BLaER1 (cell line): ENCODE results near the gene NDUFB10.
"Not testable (repeated sequence)": the region's sequence is repeated elsewhere in the genome, so short reads cannot be mapped to it uniquely, and the experiment has no call there.

Source experiments
- H3K27ac ChIP-seq: shearing (Covaris generic); formaldehyde crosslinking; 2 replicates; pipeline ENCODE4 v1.8.1; 2022
- H3K27me3 ChIP-seq: shearing (Covaris generic); formaldehyde crosslinking; 2 replicates; pipeline ENCODE4 v1.8.1; 2022
- H3K36me3 ChIP-seq: shearing (Covaris generic); formaldehyde crosslinking; 2 replicates; pipeline ENCODE4 v1.8.1; 2022
- H3K4me1 ChIP-seq: shearing (Covaris generic); formaldehyde crosslinking; 2 replicates; pipeline ENCODE4 v1.8.1; 2022
- H3K4me2 ChIP-seq: shearing (Covaris generic); formaldehyde crosslinking; 2 replicates; pipeline ENCODE4 v1.8.1; 2022
- H3K4me3 ChIP-seq: shearing (Covaris generic); formaldehyde crosslinking; 2 replicates; pipeline ENCODE4 v1.8.1; 2022
- H3K9ac ChIP-seq: shearing (Covaris generic); formaldehyde crosslinking; 2 replicates; pipeline ENCODE4 v1.8.1; 2022
- H3K9me3 ChIP-seq: shearing (Covaris generic); formaldehyde crosslinking; 2 replicates; pipeline ENCODE4 v1.8.1; 2022
- H4K20me1 ChIP-seq: shearing (Covaris generic); formaldehyde crosslinking; 2 replicates; pipeline ENCODE4 v1.8.1; 2022
- Cebpa-rat ChIP-seq: shearing (Covaris generic); IDR thresholded peaks from 2 replicates; pipeline ENCODE4 v1.8.1; 2022

The NDUFB10 gene

DNA sequence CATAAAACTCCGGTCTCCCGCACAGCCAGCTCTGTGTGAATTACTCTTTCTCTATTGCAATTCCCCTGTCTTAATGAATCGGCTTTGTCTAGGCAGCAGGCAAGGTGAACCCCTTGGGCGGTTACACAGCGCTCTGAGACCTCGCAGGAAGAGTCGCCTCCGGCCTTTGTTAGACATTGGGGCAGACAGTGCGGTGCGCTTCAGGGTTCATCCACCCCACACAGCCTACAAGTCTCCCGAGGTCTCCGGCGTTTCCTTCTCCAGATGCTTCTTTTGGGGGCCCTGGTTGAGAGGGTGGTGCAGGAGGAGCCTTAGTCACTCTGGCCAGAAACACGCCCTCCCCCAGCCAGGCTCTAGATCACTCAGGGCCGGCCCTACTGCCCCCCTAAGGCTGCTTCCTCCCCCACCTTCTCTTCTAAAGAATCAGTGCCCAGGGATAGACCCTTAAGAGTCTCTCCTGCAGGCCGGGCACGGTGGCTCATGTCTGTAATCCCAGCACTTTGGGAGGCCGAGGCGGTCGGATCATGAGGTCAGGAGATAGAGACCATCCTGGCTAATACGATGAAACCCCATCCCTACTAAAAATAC is 14.6 kb upstream of the NDUFB10 start:
- H3K9me3 ChIP-seq, result no peaks in the 10 kb centered on the region
- no peak for TF ChIP-seq Cebpa-rat

DNA sequence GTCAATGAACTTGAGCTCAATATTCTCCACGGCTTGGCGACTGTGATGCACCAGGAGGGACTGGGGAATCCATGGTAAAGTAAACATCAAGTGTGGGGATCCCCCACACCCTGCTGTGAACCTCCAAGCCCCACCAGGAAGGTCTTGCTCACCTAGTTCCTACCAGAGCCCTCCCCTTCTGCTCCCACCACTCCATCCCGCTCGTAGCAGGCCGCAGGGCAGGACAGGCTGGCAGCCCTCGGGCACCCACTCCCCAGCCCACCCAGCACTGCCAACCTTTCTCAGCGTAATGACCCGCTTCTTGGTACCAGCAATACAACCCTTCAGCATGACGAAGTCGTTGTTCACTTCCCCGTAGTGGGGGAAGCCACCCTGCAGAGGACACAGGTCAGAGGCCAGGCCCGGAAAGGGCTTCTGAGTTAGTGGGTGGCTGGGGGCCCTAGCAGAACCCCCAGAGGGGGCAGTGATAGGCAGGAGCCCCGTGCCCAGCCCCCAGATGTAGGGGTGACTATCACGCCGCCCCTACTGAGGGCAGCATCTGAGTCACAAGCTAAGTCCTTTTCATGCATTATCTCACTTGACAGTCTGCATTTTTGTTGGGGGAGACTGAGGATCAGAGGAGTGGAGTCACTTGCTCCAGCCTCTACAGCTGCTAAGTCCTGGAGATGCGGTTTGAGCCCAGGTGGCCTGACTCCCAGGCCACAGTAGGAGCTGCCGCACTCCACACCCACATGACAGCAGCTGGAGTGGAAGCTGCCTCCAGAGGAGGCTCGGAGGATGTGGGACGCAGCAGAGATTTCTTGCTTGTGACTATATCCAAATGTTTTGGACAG is 13.6 kb upstream of the NDUFB10 start:
- Histone ChIP-seq H3K27ac (no peak overlapping the region), H3K9ac (no peak overlapping the region), H3K4me3 (no peak overlapping the region), H3K9me3 (no peaks in the 10 kb centered on the region), H4K20me1 (peaks cover 19% of the 10 kb centered on the region), H3K36me3 (no peaks in the 10 kb centered on the region), H3K4me2 (no peak overlapping the region), H3K27me3 (peaks cover 10% of the 10 kb centered on the region; the same call in 1 of the 2 replicates), H3K4me1 (peaks cover 27% of the 10 kb centered on the region)
- no peak for TF ChIP-seq Cebpa-rat

More for the DNA sequence above, 14.6 kb upstream of the NDUFB10 start:
- H3K27ac ChIP-seq, result no peak overlapping the region
- H3K4me3 ChIP-seq, result no peak overlapping the region
- no peak overlapping the region for H3K4me2 ChIP-seq
- peaks cover 10% of the 10 kb centered on the region; the same call in 1 of the 2 replicates for H3K27me3 ChIP-seq
- H3K4me1 ChIP-seq, result peaks cover 37% of the 10 kb centered on the region
- no peak overlapping the region for H3K9ac ChIP-seq
- H3K36me3 ChIP-seq, result no peaks in the 10 kb centered on the region
- H4K20me1 ChIP-seq, result peaks cover 30% of the 10 kb centered on the region

DNA sequence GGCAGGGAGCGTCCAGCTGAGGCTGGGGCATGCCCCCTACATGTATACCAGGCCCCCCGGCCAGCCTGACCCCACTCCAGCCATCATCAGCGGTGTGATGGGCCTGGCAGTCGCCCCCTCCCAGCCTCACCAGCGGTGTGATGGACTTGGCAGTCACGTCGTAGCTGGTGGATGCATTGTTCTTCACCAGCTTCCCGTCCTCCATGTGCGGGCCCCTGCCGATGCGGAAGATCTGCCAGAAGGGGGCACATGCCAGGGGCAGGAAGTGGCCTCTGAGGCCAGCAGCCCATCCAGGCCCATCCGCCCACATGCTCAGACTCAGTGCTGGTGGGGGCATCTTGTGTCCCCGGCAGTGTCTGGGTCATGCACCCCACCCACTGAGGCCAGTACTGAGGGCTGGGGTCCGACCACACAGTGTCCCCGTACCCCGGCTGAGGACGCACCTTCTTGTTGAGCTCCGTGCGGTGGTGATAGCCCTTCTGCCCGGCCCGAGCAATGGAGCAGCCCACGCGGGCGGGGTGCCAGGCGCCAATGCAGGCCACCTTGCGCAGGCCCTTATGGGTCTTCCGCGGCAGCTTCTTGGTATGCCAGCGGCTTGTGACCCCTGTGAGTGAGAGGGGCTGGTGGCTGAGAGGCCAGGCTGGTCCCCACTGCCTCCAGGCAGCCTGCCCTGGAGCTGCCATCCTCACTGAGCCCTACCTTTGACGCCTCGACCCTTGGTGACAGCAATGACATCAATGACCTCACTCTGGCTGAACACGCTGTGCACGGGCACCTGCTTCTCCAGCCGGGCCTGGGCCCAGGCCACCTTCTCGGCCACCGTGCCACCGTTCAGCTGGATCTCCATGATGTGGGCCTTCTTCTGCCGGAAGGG is 12.6 kb upstream of the NDUFB10 start:
- no peaks in the 10 kb centered on the region for H3K9me3 ChIP-seq
- peaks cover 9% of the 10 kb centered on the region for H4K20me1 ChIP-seq
- H3K4me2 ChIP-seq, result no peak overlapping the region
- no peak overlapping the region for H3K27ac ChIP-seq
- TF ChIP-seq Cebpa-rat, result no peak
- no peaks in the 10 kb centered on the region for H3K36me3 ChIP-seq
- no peak overlapping the region for H3K9ac ChIP-seq
- H3K4me3 ChIP-seq, result no peak overlapping the region
- H3K4me1 ChIP-seq, result peaks cover 17% of the 10 kb centered on the region
- peaks cover 9% of the 10 kb centered on the region; the same call in 1 of the 2 replicates for H3K27me3 ChIP-seq

DNA sequence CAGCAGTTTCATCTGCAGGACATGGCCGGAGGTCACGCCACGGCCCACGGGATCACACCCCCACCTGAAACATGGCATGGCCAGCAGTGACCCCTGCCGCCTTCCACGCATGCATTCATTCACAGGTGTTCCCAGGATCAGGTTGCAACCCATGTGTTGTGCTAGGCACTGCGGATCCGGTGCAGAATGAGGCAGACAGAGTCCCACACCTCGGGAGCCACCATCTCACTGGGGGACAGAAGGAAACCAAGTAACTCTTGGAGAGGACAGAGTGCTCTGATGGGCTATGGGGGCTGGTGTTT is 12.0 kb upstream of the NDUFB10 start:
- H3K27me3 ChIP-seq, result peaks cover 3% of the 10 kb centered on the region; the same call in 1 of the 2 replicates
- H4K20me1 ChIP-seq, result peaks cover 4% of the 10 kb centered on the region
- no peak overlapping the region for H3K4me3 ChIP-seq
- H3K36me3 ChIP-seq, result no peaks in the 10 kb centered on the region
- no peaks in the 10 kb centered on the region for H3K9me3 ChIP-seq
- no peak overlapping the region for H3K4me2 ChIP-seq
- H3K27ac ChIP-seq, result no peak overlapping the region
- TF ChIP-seq Cebpa-rat, result no peak
- no peak overlapping the region for H3K9ac ChIP-seq
- H3K4me1 ChIP-seq, result peaks cover 11% of the 10 kb centered on the region

DNA sequence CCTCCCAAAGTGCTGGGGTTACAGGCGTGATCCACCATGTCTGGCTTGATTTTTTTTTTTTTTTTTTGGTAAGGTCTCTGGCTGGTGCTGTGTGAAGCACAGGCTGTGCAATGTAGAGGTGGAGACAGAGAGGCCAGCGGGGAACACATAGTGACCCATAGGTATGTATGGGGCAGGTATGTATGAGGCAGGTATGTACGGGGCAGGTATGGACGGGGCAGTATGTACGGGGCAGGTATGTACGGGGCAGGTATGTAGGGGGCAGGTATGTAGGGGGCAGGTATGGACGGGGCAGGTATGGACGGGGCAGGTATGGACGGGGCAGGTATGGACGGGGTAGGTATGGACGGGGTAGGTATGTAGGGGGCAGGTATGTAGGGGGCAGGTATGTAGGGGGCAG is 9.8 kb upstream of the NDUFB10 start:
- no peak overlapping the region for H3K9ac ChIP-seq
- no peaks in the 10 kb centered on the region for H3K9me3 ChIP-seq
- no peaks in the 10 kb centered on the region for H3K4me1 ChIP-seq
- H3K27me3 ChIP-seq, result no peaks in the 10 kb centered on the region
- no peak overlapping the region for H3K4me2 ChIP-seq
- no peaks in the 10 kb centered on the region for H3K36me3 ChIP-seq
- no peak for TF ChIP-seq Cebpa-rat
- no peak overlapping the region for H3K4me3 ChIP-seq
- no peaks in the 10 kb centered on the region for H4K20me1 ChIP-seq
- no peak overlapping the region for H3K27ac ChIP-seq

DNA sequence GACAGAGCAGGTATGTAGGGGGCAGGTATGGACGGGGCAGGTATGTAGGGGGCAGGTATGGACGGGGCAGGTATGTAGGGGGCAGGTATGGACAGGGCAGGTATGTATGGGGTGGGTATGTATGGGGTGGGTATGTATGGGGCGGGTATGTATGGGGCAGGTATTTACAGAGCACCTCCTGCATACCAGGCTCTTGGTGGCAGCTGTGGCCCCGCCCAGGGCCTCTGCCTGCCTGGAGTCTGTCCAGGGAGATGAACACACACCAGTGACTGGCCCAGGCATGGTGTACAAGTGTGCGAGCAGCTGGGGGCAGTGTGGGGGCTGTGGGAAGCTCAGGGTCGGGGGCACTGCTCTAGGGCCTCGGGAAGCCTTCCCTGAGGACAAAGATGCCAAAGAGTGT is 9.3 kb upstream of the NDUFB10 start:
- Histone ChIP-seq H4K20me1 (no peaks in the 10 kb centered on the region), H3K9me3 (no peaks in the 10 kb centered on the region), H3K27ac (no peak overlapping the region), H3K27me3 (no peaks in the 10 kb centered on the region), H3K4me3 (no peak overlapping the region), H3K4me1 (no peaks in the 10 kb centered on the region), H3K4me2 (no peak overlapping the region), H3K36me3 (no peaks in the 10 kb centered on the region), H3K9ac (no peak overlapping the region)
- TF ChIP-seq Cebpa-rat, result no peak

DNA sequence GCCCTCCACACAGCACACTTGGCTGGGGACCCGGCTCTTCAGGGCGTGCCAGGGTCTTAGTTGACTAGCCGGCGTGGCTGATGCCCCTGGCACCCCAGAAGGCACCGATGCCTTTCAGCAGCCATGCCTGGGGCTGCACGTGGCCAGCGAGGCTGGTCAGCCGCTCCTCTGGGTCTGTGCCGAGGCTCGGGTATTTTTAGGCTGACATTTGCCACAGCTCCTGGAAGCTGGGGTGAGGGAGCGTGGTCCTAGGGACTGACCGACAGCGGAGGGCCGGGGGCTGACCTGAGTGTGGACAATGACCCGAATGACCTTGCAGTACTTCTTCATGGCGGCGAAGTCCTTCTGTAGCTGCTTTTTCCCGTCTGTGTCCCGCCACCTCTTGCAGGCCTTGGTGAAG is 8.8 kb upstream of the NDUFB10 start:
- H3K27ac ChIP-seq, result no peak overlapping the region
- no peak overlapping the region for H3K9ac ChIP-seq
- H4K20me1 ChIP-seq, result no peaks in the 10 kb centered on the region
- H3K4me1 ChIP-seq, result no peaks in the 10 kb centered on the region
- no peaks in the 10 kb centered on the region for H3K9me3 ChIP-seq
- no peak for TF ChIP-seq Cebpa-rat
- H3K4me2 ChIP-seq, result no peak overlapping the region
- H3K27me3 ChIP-seq, result no peaks in the 10 kb centered on the region
- no peaks in the 10 kb centered on the region for H3K36me3 ChIP-seq
- no peak overlapping the region for H3K4me3 ChIP-seq

DNA sequence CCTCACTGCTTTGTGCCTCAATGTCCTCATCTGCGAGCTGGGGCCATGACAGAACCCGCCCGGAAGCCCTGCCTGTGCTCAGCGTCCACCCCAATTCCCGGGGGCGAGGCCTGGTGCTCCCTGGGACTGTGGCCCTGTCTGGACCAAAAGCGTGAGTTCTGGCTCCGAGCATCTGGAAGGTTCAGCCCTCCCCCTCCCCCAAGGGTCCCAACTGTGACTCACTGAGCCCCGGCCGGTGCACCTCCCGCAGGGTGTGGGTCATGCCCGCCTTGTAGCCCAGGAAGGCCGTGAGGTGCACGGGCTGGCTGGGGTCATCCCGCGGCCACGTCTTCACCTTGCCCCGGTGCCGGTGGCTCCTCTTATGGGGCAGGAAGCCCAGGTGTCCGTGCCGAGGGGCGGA is 5.6 kb upstream of the NDUFB10 start:
- Histone ChIP-seq H3K9ac (no peak overlapping the region), H3K36me3 (no peaks in the 10 kb centered on the region), H3K4me1 (no peaks in the 10 kb centered on the region), H3K27ac (no peak overlapping the region), H4K20me1 (no peaks in the 10 kb centered on the region), H3K27me3 (no peaks in the 10 kb centered on the region), H3K9me3 (no peaks in the 10 kb centered on the region), H3K4me2 (no peak overlapping the region), H3K4me3 (no peak overlapping the region)
- no peak for TF ChIP-seq Cebpa-rat

DNA sequence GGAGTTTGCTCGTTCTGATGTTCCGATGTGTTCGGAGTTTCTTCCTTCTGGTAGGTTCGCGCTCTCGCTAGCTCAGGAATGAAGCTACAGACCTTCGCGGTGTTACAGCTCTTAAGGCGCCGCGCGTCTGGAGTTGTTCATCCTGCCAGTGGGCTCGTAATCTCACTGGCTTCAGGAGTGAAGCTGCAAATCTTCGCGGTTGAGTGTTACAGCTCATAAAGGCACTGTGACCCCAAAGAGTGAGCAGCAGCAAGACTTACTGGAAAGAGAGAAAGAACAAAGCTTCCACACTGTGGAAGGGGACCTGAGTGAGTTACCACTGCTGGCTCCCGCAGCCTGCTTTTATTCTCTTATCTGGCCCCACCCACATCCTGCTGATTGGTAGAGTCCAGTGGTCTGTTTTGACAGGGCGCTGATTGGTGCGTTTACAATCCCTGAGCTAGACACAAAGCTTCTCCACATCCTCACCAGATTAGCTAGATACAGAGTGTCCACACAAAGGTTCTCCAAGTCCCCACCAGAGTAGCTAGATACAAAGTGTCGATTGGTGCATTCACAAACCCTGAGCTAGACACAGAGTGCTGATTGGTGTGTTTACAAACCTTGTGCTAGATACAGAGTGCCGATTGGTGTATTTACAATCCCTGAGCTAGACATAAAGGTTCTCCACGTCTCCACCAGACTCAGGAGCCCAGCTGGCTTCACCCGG is 1.8 kb upstream of the NDUFB10 start:
- H3K4me1 ChIP-seq, result peaks cover 24% of the 10 kb centered on the region
- H3K9me3 ChIP-seq, H3K4me3 ChIP-seq: not testable (repeated sequence)

DNA sequence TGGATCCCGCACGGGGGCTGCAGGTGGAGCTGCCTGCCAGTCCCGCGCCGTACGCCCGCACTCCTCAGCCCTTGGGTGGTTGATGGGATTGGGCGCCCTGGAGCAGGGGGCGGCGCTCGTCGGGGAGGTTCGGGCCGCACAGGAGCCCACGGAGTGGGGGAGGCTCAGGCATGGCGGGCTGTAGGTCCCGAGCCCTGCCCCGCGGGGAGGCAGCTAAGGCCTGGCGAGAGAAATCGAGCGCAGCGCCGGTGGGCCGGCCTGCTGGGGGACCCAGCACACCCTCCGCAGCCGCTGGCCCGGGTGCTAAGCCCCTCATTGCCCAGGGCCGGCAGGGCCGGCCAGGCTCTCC is 1.2 kb upstream of the NDUFB10 start:
- peaks cover 31% of the 10 kb centered on the region for H4K20me1 ChIP-seq
- not testable (repeated sequence) for H3K4me2 ChIP-seq, H3K9ac ChIP-seq, H3K27me3 ChIP-seq, H3K9me3 ChIP-seq, H3K4me3 ChIP-seq, H3K27ac ChIP-seq
- H3K4me1 ChIP-seq, result peaks cover 29% of the 10 kb centered on the region
- peaks cover 21% of the 10 kb centered on the region for H3K36me3 ChIP-seq

More for the DNA sequence above, 1.8 kb upstream of the NDUFB10 start:
- not testable (repeated sequence) for H3K27ac ChIP-seq, H3K27me3 ChIP-seq, H3K4me2 ChIP-seq, H3K9ac ChIP-seq
- H4K20me1 ChIP-seq, result peaks cover 25% of the 10 kb centered on the region
- peaks cover 16% of the 10 kb centered on the region for H3K36me3 ChIP-seq
